Measurements from ENCODE around the gene RARS1. TPM values are rescaled to one million over a fixed set of nuclear protein-coding genes. Genes with fewer than 3 reads are reported as not detected.

RARS1 gene
- 100 and 105 TPM in 2 replicates for total RNA-seq (2021)
- percentile 84 among the genes with signal in this experiment for Bru-seq, nascent RNA
- BruChase-seq, experiment 1, labeled RNA remaining after a 2-hour chase, result percentile 88 among the genes with signal in this experiment
- BruChase-seq, experiment 2, labeled RNA remaining after a 6-hour chase, result percentile 92 among the genes with signal in this experiment
- long read RNA-seq, transcript RARS-201 (15 exons, 2,146 nt), result major isoform, 244 of 260 reads
- long read RNA-seq, partial matches to known transcripts, result 3 of 260 reads
- long read RNA-seq, other reads (novel, unspliced or antisense), result 11 of 260 reads

DNA sequence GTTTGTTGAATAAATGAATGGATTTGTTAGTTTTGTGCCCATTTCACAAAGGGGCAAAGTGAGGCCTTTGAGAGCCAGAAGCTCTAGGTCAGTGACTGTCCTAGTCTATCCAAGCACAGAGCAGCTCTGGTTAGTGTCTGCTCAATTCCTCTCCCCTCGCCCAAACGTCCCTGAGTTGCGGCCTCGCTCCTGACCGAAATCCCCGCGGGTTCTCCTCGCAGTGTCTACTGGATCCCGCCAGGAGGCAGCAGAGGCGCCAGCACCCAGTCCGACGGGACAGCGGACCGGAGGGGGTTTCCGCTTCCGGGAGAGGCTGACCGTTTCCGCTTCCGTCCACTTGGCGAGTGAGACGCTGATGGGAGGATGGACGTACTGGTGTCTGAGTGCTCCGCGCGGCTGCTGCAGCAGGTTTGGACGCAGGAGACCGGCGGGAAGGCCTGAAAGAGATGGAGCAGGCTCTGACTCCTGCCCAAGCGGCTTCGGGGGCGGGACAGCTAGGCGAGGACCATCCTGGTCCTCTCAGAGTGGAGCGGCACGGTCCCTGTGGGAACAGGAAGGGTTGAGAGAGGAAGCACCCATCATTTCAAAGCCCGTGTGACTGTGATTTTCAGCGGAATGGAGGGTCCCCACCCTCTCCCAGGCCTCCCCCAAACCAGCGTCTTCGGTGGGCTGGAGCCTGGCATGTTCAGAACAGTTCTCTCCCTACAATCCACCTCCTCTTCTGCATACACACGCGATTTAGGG is at the start of gene RARS1:
RARS1 (plus strand) TSS at position 336 of the 744 bp plus-strand sequence; CDS start at position 364, 28 bp downstream.
- Histone ChIP-seq H3K9me3 (ENCODE audit: low read depth, low read length, poor library complexity, severe bottlenecking) (no peaks in the 10 kb centered on the region), H3K4me1 (ENCODE audit: insufficient read depth, low read length, poor library complexity, severe bottlenecking) (no peaks in the 10 kb centered on the region), H3K4me3 (ENCODE audit: low read depth, low read length, poor library complexity, severe bottlenecking) (peak within 1 kb of the TSS; percentile 96), H3K36me3 (ENCODE audit: insufficient read depth, low read length, poor library complexity, severe bottlenecking) (peaks cover 28% of the 10 kb centered on the region), H3K27me3 (replicated peaks; ENCODE audit: insufficient read depth, low read depth, low read length, poor library complexity) (no peaks in the 10 kb centered on the region), H3K27ac (ENCODE audit: low read depth, low read length, poor library complexity, severe bottlenecking) (peak within 1 kb of the TSS; percentile 34)
- ChIA-PET CTCF (no interaction called here), POLR2A (ENCODE audit: low non-redundant PET) (no interaction called here)
- TSS peak; percentile 66 for BruUV-seq (replicated peaks)
- intact Hi-C loops (cut with micrococcal nuclease; ENCODE audit: unreplicated experiment), result loop anchor here (2.0 kb wide), 1 partner anchor 218 kb away; no protein-coding TSS in a partner anchor
- no peak for TF ChIP-seq EZH2 (IDR thresholded peaks at IDR 0.05; ENCODE audit: borderline replicate concordance, low read depth, low read length, poor library complexity, severe bottlenecking)
- TF ChIP-seq, protein P1, sequence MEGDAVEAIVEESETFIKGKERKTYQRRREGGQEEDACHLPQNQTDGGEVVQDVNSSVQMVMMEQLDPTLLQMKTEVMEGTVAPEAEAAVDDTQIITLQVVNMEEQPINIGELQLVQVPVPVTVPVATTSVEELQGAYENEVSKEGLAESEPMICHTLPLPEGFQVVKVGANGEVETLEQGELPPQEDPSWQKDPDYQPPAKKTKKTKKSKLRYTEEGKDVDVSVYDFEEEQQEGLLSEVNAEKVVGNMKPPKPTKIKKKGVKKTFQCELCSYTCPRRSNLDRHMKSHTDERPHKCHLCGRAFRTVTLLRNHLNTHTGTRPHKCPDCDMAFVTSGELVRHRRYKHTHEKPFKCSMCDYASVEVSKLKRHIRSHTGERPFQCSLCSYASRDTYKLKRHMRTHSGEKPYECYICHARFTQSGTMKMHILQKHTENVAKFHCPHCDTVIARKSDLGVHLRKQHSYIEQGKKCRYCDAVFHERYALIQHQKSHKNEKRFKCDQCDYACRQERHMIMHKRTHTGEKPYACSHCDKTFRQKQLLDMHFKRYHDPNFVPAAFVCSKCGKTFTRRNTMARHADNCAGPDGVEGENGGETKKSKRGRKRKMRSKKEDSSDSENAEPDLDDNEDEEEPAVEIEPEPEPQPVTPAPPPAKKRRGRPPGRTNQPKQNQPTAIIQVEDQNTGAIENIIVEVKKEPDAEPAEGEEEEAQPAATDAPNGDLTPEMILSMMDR (conservative IDR thresholded peaks at IDR 0.05; ENCODE audit: low read depth, low read length), result peak; percentile 91
- peak; percentile 92 for DNase-seq (ENCODE audit: low spot score)

DNA sequence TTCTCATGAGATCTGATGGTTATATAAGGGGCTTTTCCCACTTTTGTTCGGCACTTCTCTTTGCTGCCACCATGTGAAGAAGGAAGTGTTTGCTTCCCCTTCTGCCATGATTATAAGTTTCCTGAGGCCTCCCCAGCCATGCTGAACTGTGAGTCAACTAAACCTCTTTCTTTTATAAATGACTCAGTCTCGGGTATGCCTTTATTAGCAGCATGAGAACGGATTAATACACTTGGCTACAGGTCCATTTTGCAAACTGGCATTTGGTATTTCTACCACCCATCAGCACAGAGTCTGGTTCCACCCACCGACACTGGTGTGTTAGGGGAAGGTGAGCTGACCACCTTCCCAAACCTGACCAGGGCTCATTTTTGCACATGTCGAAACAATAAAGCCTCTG is 47.9 kb upstream of the RARS1 start:
- POLR2A ChIA-PET (ENCODE audit: low non-redundant PET), result no interaction called here

DNA sequence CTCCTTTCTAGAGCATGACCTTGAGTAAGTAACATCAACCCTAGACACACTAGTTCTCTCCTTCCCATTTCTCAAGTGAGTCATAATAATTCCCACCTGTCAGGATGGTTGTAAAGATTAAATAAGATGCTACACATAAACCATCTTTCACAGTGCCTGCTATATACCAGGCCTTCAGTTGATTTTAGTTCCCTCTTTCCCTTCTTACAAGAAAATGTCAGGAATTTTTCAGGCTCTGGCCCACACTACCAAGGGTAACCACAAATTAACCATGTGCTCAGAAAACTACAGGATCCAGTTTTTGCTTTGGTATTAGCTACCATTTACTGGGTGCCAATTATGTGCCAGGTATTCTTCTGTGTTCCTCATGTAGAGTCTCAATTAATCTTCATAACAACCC is 42.7 kb upstream of the RARS1 start:
- POLR2A ChIA-PET (ENCODE audit: low non-redundant PET), result no interaction called here
- intact Hi-C loops (cut with micrococcal nuclease; ENCODE audit: unreplicated experiment), result no loop called here
- DNase-seq (ENCODE audit: low spot score), result no peak
- no peaks in the 10 kb centered on the region for H3K36me3 ChIP-seq (ENCODE audit: insufficient read depth, low read length, poor library complexity, severe bottlenecking)
- TF ChIP-seq, protein P1 (conservative IDR thresholded peaks at IDR 0.05; ENCODE audit: low read depth, low read length), result no peak
- TF ChIP-seq EZH2 (IDR thresholded peaks at IDR 0.05; ENCODE audit: borderline replicate concordance, low read depth, low read length, poor library complexity, severe bottlenecking), result no peak
- CTCF ChIA-PET, result no interaction called here
- H3K27ac ChIP-seq (ENCODE audit: low read depth, low read length, poor library complexity, severe bottlenecking), result no peak overlapping the region
- no peak overlapping the region for H3K4me3 ChIP-seq (ENCODE audit: low read depth, low read length, poor library complexity, severe bottlenecking)
- no peaks in the 10 kb centered on the region for H3K9me3 ChIP-seq (ENCODE audit: low read depth, low read length, poor library complexity, severe bottlenecking)
- H3K27me3 ChIP-seq (replicated peaks; ENCODE audit: insufficient read depth, low read depth, low read length, poor library complexity), result no peaks in the 10 kb centered on the region
- no TSS peak for BruUV-seq (replicated peaks)
- H3K4me1 ChIP-seq (ENCODE audit: insufficient read depth, low read length, poor library complexity, severe bottlenecking), result no peaks in the 10 kb centered on the region

More for the DNA sequence above, 47.9 kb upstream of the RARS1 start:
- Histone ChIP-seq H3K4me1 (ENCODE audit: insufficient read depth, low read length, poor library complexity, severe bottlenecking) (no peaks in the 10 kb centered on the region), H3K27me3 (replicated peaks; ENCODE audit: insufficient read depth, low read depth, low read length, poor library complexity) (no peaks in the 10 kb centered on the region), H3K4me3 (ENCODE audit: low read depth, low read length, poor library complexity, severe bottlenecking) (no peak overlapping the region), H3K9me3 (ENCODE audit: low read depth, low read length, poor library complexity, severe bottlenecking) (no peaks in the 10 kb centered on the region), H3K27ac (ENCODE audit: low read depth, low read length, poor library complexity, severe bottlenecking) (no peak overlapping the region), H3K36me3 (ENCODE audit: insufficient read depth, low read length, poor library complexity, severe bottlenecking) (no peaks in the 10 kb centered on the region)
- no TSS peak for BruUV-seq (replicated peaks)
- TF ChIP-seq, protein P1 (conservative IDR thresholded peaks at IDR 0.05; ENCODE audit: low read depth, low read length), result no peak
- TF ChIP-seq EZH2 (IDR thresholded peaks at IDR 0.05; ENCODE audit: borderline replicate concordance, low read depth, low read length, poor library complexity, severe bottlenecking), result no peak
- CTCF ChIA-PET, result no interaction called here
- intact Hi-C loops (cut with micrococcal nuclease; ENCODE audit: unreplicated experiment), result no loop called here
- DNase-seq (ENCODE audit: low spot score), result no peak
